Chondrocyte (in vitro differentiated cells): ENCODE data around the gene SLF1. TPM values are rescaled to one million over a fixed set of nuclear protein-coding genes. Genes with fewer than 3 reads are reported as not detected.

ENCODE experiments used
- DNase-seq: peaks from one replicate; pipeline ENCODE4 v3.0.0; 2021; ENCODE audit warnings: mixed read lengths, low spot score
- H3K27ac Mint-ChIP-seq: one replicate; pipeline ENCODE4 v1.8.0; 2021; ENCODE audit warnings: mild to moderate bottlenecking, moderate library complexity, mixed read lengths; ENCODE audit not compliant: unreplicated experiment
- H3K27me3 Mint-ChIP-seq: 2 replicates; pipeline ENCODE4 v1.8.0; 2021; ENCODE audit warnings: low read depth, mixed read lengths
- H3K36me3 Mint-ChIP-seq: 2 replicates; pipeline ENCODE4 v1.8.0; 2021; ENCODE audit warnings: low read depth, mixed read lengths
- H3K4me1 Mint-ChIP-seq: 2 replicates; pipeline ENCODE4 v1.8.0; 2021; ENCODE audit warnings: low read depth, mild to moderate bottlenecking, mixed read lengths
- H3K4me3 Mint-ChIP-seq: one replicate; pipeline ENCODE4 v1.8.0; 2021; ENCODE audit warnings: mild to moderate bottlenecking, moderate library complexity, mixed read lengths; ENCODE audit not compliant: unreplicated experiment
- H3K9me3 Mint-ChIP-seq: 2 replicates; pipeline ENCODE4 v1.8.0; 2021; ENCODE audit warnings: low read depth, mixed read lengths
- CTCF ChIP-seq: fragments of 200-600 bp; sonication (generic); IDR thresholded peaks from 2 replicates; pipeline ENCODE4 v1.5.0; 2021; ENCODE audit warnings: antibody characterized with exemption, mild to moderate bottlenecking, moderate library complexity
- total RNA-seq: library from RNA; stranded (reverse); gene quantifications from 3 replicates; pipeline ENCODE4 v1.2.1, GENCODE V29; 2021

Gene SLF1
- total RNA-seq, 1 donor from 2014 or later = 3.9 TPM

GRCh38 chr5:94690778-94691177 lies 72.3 kb downstream of the SLF1 start:
- Mint-ChIP-seq H3K36me3 (peaks cover 2% of the 10 kb centered on the region), H3K27ac (no peak overlapping the region), H3K4me3 (no peak overlapping the region), H3K4me1 (peaks cover 14% of the 10 kb centered on the region), H3K27me3 (no peaks in the 10 kb centered on the region), H3K9me3 (no peaks in the 10 kb centered on the region)
- DNase-seq = no peak
- TF ChIP-seq CTCF = no peak

- Mint-ChIP-seq H3K4me1 (peaks cover 14% of the 10 kb centered on the region), H3K4me3 (no peak overlapping the region), H3K36me3 (no peaks in the 10 kb centered on the region), H3K27ac (no peak overlapping the region), H3K27me3 (no peaks in the 10 kb centered on the region), H3K9me3 (no peaks in the 10 kb centered on the region)
- no peak for DNase-seq
- TF ChIP-seq CTCF = no peak
Observed at GRCh38 chr5:94691291-94691690, 72.8 kb downstream of the SLF1 start.

- TF ChIP-seq CTCF = no peak
- Mint-ChIP-seq H3K4me1 (peaks cover 14% of the 10 kb centered on the region), H3K4me3 (no peak overlapping the region), H3K9me3 (no peaks in the 10 kb centered on the region), H3K36me3 (no peaks in the 10 kb centered on the region), H3K27ac (no peak overlapping the region), H3K27me3 (no peaks in the 10 kb centered on the region)
- DNase-seq = no peak
Observed at GRCh38 chr5:94691949-94692348, 73.5 kb downstream of the SLF1 start.

- Mint-ChIP-seq H3K4me1 (peaks cover 14% of the 10 kb centered on the region), H3K9me3 (no peaks in the 10 kb centered on the region), H3K27me3 (no peaks in the 10 kb centered on the region), H3K27ac (no peak overlapping the region), H3K4me3 (no peak overlapping the region), H3K36me3 (no peaks in the 10 kb centered on the region)
- TF ChIP-seq CTCF = no peak
- DNase-seq = no peak
Observed at GRCh38 chr5:94692581-94692980, 74.1 kb downstream of the SLF1 start.

GRCh38 chr5:94693043-94693822 lies 74.8 kb downstream of the SLF1 start:
- Mint-ChIP-seq H3K27ac (no peak overlapping the region), H3K4me3 (no peak overlapping the region), H3K27me3 (no peaks in the 10 kb centered on the region), H3K9me3 (no peaks in the 10 kb centered on the region), H3K36me3 (no peaks in the 10 kb centered on the region), H3K4me1 (peaks cover 14% of the 10 kb centered on the region)
- no peak for DNase-seq
- peak; percentile 85 for TF ChIP-seq CTCF
